GM21786 (cell line): ENCODE results near the gene AAK1.

ENCODE experiments used
- ATAC-seq: cut with Tn5 transposase; IDR thresholded peaks from one replicate; pipeline ENCODE4 v1.9.1; 2021; ENCODE audit not compliant: unreplicated experiment

The AAK1 gene

GRCh38 chr2:69546646-69547045 is 96.9 kb downstream of the AAK1 start:
- no peak for ATAC-seq

- peak; percentile 64 for ATAC-seq
Observed at GRCh38 chr2:69545477-69545932, 98.0 kb downstream of the AAK1 start.

GRCh38 chr2:69544951-69545350 is 98.6 kb downstream of the AAK1 start:
- ATAC-seq, result no peak

- ATAC-seq, result no peak
Observed at GRCh38 chr2:69539549-69539908, 104.0 kb downstream of the AAK1 start.

- no peak for ATAC-seq
Observed at GRCh38 chr2:69538872-69539548, 104.5 kb downstream of the AAK1 start.

- no peak for ATAC-seq
Observed at GRCh38 chr2:69538249-69538648, 105.3 kb downstream of the AAK1 start.

GRCh38 chr2:69535817-69536241 is 107.7 kb downstream of the AAK1 start:
- no peak for ATAC-seq

GRCh38 chr2:69531186-69531585 is 112.4 kb downstream of the AAK1 start:
- no peak for ATAC-seq

GRCh38 chr2:69529480-69529879 is 114.1 kb downstream of the AAK1 start:
- ATAC-seq, result no peak

- ATAC-seq, result no peak
Observed at GRCh38 chr2:69525261-69525660, 118.3 kb downstream of the AAK1 start.

GRCh38 chr2:69524799-69525198 is 118.7 kb downstream of the AAK1 start:
- no peak for ATAC-seq

GRCh38 chr2:69521747-69522146 is 121.8 kb downstream of the AAK1 start:
- no peak for ATAC-seq

- no peak for ATAC-seq
Observed at GRCh38 chr2:69518841-69519240, 124.7 kb downstream of the AAK1 start.

GRCh38 chr2:69517410-69517809 is 126.1 kb downstream of the AAK1 start:
- ATAC-seq, result no peak

- ATAC-seq, result no peak
Observed at GRCh38 chr2:69514819-69515218, 128.7 kb downstream of the AAK1 start.

- no peak for ATAC-seq
Observed at GRCh38 chr2:69514406-69514805, 129.1 kb downstream of the AAK1 start.

GRCh38 chr2:69512446-69512845 is 131.1 kb downstream of the AAK1 start:
- no peak for ATAC-seq

GRCh38 chr2:69510204-69510603 is 133.3 kb downstream of the AAK1 start:
- no peak for ATAC-seq

- ATAC-seq, result no peak
Observed at GRCh38 chr2:69509750-69510140, 133.8 kb downstream of the AAK1 start.

GRCh38 chr2:69509011-69509749 is 134.4 kb downstream of the AAK1 start:
- no peak for ATAC-seq

- no peak for ATAC-seq
Observed at GRCh38 chr2:69505710-69506109, 137.8 kb downstream of the AAK1 start.

GRCh38 chr2:69501301-69501700 is 142.2 kb downstream of the AAK1 start:
- no peak for ATAC-seq

GRCh38 chr2:69499966-69500365 is 143.6 kb downstream of the AAK1 start:
- ATAC-seq, result no peak
